NAMALWA (cell line): ENCODE data around the gene PUSL1.

Experiments used
- DNase-seq: peaks from one replicate; pipeline ENCODE4 v3.0.0-alpha.2; 2015; ENCODE audit warnings: low spot score

The PUSL1 gene

GRCh38 chr1:1295154-1295923 is 13.1 kb upstream of the PUSL1 start:
- no peak for DNase-seq

DNA sequence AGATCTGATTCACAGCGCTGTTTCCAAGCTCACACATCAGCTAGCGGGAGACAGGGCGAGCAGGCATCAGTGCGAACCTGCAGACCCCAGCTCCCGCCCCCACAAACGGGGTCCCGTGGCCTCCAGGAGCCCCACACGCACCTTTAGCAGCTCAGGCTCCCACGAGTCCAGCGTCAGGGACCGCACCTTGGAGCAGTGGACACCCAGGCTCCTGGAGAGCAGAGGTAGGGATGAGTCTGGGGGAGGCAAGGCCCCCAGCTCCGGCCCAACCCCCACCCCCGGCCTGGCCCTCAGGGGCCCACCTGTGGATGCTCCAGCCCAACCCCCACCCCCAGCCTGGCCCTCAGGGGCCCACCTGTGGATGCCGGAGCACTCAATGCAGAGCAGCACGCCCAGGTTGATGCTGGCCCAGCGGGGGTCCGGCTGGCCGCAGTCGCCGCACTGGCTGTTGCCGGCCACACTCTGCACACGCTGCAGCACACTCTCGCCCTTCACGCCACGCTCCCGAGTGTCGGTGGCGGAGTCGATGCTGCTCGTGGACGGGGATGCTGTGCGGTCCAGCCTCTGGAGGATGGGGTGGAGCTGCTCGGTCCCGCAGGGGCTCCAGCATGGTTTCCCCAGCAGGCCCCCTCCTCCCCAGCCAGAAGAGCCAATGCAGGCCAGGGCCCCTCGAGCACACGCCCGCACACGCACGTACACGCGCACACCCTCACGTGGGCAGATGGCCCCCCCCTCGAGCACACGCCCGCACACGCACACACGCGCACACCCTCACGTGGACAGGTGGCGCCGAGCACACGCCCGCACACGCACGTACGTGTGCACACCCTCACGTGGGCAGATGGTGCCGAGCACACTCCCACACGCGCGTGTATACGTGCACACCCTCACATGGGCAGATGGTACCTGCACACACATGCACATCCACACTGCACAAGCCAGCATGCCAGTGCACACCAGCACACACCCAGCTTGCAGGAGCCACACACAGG is 12.0 kb upstream of the PUSL1 start:
- DNase-seq = no peak

DNA sequence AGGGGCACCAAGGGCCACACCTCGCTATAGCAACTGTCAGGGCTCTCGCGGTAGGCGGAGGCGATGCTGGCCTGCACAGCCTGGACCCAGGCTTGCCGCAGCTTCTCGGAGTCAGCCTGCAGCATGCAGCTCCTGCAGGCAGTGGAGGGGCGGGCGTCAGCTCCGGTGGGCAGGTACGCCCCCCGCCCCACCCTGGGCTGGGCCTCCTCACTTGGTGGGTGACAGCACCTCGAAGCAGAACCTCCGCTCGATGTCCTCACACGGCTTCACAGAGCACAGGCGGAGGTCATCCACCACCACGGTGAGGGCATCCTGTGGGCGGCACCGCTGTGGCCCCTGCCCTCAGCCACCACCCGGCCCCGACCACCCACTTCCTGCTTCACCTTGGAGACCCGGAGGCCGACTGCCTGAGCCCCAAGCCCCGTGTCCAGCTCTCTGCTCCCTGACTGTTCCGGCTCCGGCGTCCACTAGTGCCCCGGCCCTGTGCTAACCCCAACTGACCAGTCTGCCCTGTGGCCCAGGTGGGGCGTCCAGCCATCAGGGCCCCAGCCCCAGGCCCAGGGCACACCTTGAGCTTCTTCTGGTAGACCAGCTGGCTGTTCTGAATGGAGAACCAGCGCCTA is 10.5 kb upstream of the PUSL1 start:
- DNase-seq = no peak

GRCh38 chr1:1298861-1299685 is 9.3 kb upstream of the PUSL1 start:
- peak; percentile 51 for DNase-seq

DNA sequence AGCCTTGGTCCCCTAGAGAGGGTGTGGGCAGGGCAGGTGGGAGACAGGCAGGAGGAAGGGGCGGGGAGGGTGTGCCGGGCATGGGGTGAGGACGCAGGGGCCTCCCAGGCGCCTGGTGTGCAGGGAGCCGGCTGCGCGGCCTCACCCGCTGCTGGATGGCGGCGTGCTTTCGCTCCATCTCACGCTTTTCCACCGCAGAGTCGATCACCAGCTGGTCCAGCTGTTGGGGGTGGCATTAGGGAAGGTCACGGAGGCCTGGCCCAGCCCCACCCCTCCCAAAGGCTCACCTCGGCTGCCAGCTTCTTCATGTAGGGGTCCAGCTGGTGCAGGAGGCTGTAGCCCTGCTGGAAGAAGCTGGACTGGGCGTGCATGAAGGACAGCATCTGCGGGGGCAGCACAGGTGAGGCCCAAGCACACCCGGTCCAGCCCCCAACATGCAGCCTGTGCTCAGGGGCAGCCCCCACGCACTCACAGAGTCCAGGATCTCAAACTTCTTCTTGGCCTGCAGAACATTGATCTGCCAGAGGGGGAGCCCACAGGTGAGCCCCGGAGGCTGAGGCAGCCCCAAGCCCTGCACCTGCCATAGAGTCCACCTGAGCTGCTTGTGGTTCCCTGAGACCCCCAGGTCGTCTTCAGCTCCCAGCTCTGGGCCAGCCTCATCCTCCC is 8.6 kb upstream of the PUSL1 start:
- peak; percentile 77 for DNase-seq

GRCh38 chr1:1300352-1300739 is 8.1 kb upstream of the PUSL1 start:
- no peak for DNase-seq

- DNase-seq = peak; percentile 68
Observed at GRCh38 chr1:1302006-1302430, 6.4 kb upstream of the PUSL1 start.

DNA sequence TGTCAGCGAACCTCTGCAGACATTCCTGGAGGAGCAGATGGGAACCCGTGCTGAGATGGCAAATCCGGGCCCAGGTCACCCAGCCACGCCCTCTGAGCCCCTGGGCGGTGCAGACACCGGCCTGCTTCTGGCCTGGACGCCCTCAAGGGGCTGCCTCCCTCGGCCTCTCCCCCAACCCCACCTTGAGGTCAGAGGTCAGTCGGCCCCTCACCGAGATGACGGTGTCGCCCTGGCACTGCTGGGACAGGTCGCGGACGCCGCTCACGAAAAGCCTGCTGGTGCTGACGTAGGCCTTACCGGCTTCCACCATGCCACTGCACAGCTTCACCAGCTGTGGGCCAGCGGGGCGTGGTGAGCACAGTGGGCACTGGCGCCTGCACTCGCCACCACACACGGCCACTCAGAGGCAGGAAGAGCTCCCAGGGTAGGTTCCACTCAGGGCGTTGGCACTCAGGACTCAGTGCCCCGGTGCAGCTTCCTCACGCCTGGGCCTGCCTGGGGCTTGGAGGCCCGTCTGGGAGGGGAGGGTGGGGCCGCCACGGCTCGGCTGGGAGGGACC is 5.4 kb upstream of the PUSL1 start:
- no peak for DNase-seq

DNA sequence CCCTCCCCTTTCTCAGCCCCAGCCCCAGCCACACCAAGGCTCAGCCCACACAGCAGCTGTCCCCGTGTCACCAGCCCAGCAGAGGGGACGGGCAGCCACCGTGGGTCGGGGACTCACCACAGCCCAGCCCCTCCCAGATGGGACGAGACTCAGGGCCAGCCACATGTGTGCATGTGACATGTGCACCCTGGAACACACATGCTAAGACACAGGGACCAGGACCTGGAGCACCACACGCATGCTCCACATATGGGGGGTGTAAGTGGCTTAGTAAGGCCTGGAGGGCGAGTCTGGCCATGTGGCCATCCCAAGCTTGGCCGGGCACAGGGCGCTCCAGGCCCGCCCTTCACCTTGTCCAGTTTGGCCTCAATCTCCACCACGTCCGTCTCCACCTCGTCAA is 4.7 kb upstream of the PUSL1 start:
- DNase-seq = no peak

DNA sequence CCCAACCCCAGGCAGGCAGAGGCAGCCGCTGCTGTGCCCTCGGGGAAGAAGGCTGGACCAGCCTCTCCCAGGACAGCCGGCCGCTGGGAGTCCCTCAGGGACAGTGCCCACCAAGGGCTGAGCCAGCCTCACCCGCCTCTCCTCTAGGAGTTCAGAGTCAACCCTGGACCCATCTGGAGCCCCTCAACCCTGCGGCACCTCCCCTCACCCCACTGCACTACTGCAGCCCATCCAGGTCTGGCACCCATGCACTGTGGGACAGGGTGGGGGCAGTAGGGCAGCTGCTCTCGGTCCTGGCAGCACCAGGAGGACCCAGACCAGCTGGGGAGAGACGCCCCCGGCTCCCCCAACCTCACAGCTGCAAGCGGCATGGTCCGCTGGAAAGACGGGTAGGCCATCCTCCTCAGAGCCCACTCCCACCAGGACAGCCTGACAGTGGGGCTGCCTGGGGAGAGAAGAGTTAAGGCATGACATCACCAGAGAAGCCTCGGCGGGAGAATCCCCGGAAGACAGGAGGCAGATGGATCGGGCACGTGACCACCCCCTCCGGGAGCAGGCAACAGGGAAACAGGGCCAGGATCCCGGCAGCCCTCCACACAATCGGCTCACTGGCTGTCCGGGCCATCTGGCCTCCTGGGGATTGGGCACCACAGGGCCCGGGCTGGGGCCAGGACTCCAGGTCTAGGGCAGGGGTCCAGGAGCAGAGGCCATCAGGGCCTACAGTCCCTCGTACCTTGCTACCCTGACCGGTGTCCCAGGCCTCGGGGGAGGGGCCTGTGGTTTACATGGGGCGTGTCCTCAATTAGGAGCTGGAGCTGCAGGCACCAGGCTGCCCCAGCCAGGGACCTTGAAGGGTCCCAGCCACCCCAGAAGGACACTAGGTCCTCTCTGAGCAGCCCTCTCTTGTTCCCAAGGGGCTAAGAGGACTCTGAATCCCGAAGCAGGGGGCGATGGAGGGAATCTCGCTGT is 3.8 kb upstream of the PUSL1 start:
- no peak for DNase-seq

DNA sequence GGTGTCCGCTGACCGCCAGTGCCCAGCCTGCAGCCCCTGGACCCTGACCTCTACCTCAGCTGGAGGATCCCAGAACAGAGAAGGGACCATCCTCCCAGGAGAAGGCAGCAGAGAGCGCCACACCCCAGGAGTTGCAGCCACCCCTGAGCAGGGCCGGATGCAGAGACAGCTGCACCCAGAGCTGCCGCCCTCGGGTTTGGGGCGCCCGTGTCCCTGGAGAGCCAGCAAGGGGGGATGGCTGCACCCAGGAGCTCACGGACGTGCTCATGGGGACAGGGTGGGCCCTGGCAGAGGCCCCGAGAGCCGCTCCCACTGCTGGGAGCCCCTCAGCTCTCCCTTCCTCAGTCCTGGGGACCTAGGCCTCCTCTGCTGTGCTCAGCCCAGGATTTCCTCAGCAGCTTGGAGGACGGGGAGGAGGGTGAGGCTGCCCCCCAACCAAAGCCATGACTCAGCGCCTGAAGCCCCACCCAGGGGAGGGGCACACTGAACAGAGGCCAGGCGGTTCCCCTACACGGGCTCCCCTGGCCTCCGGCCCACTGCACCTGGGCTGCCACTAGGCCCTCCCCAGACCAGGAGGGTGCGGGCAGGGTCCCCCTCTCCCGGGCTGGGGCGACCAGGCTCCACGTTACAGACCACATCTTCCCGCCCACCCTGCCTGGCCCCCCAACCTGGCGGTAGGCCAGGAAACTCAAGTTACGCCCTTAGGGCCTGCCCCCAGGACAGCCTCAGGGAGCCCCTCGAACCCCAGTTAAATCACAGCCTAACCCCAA is 2.9 kb upstream of the PUSL1 start:
- peak; percentile 90 for DNase-seq

- DNase-seq = peak; percentile 87
Observed at GRCh38 chr1:1306070-1306660, 2.2 kb upstream of the PUSL1 start.

- peak; percentile 70 for DNase-seq
Observed at GRCh38 chr1:1306661-1307260, 1.6 kb upstream of the PUSL1 start.

DNA sequence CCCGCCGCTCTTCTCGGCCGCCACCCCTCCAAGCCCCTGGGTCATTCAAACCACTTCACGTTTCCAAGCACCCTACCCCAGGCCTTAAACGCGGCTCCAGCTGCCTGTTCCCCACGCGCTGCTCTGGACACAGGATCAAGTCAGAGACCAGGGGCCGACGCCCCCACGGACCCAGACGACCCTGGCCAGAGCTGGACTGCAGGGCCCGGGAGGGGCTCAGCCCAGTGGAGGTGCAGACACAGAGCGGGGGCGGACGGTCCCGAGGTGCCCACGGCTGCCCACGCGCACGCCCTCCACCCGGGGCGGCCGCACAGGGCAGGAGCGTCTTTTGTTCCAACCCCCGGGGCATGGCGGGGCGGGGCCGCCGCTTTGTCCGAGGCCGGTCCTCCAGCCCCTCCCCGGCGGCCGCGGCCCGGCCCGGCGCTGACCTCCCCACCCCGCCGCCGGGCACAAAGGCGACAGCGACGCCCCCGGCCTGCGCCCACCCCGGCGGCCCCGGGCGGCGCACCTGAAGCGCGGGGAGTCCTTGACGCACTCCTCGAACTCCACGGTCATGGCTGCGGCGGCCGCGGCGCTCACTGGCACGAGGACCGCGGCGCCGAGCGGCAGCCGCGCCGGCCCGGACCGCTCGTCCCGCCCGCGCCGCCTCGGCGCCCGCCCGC is 1.0 kb upstream of the PUSL1 start:
- no peak for DNase-seq

GRCh38 chr1:1308756-1309250 is 406 bp downstream of the PUSL1 start:
- no peak for DNase-seq

DNA sequence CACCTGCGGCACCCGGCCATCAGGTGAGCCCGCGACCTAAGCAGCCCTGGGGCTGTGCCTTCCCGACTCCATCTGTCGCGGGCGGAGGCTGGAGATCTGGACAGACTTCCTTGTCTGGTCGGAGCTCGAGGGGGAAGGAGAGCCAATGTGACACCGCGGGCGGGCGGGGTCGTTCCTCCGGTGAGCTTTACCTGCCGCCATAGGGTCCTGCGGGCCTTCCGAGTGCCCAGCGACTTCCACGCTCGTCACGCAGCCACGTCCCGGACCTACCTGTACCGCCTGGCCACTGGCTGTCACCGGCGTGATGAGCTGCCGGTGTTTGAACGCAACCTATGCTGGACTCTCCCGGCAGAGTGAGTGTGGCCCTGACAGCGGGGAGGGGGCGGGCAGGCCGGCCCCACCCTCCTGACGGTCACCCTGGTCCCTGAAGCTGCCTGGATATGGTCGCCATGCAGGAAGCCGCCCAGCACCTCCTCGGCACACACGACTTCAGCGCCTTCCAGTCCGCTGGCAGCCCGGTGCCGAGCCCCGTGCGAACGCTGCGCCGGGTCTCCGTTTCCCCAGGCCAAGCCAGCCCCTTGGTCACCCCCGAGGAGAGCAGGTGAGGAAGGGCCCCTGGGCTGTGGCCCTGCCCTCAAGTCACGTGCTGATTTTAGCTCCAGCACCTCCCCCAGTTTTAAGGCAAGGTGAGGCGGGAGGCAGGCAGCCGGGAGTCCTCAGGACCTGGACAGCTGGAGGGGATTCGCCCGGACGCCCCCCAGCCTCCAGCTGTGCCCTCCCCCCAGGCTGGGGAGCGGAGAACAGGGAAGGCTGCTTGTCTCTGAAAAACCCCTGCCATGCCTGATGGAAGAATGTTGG is 1.1 kb downstream of the PUSL1 start:
- no peak for DNase-seq

DNA sequence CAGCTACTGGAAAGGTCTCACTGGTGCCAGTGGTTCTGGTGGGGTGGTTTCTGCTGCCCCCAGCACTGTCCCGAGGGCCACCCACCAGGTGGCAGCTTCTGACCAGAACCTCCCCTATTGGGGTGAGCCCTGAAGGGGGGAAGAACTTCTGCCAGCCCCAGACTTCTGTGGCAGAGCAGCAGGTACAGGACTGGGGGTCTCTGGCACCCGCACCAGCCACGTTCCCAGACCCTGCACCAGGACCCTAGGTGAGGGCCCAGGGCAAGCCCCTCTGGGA is 1.6 kb downstream of the PUSL1 start:
- DNase-seq = no peak
